H1 (cell line): ENCODE measurements around the gene CRTAP. TPM values are rescaled to one million over a fixed set of nuclear protein-coding genes. Genes with fewer than 3 reads are reported as not detected.
A peak's percentile ranks its signal among the peaks of the same experiment; 100 is the strongest.

Experiments used
- ASH2L ChIP-seq: fragments of 200-600, 300-600 bp; sonication (generic); IDR thresholded peaks from one replicate; pipeline ENCODE4 v1.7.1; 2017; ENCODE audit warnings: low read length
- CEBPB ChIP-seq: IDR thresholded peaks from 2 replicates; pipeline ENCODE4 v1.6.1; 2012; ENCODE audit warnings: low read depth, low read length
- CHD1 ChIP-seq: IDR thresholded peaks from 2 replicates; pipeline ENCODE4 v1.6.1; 2012; ENCODE audit warnings: low read depth, low read length, improper control_type of control experiment
- RAD21 ChIP-seq, 2 experiments: IDR thresholded peaks in 1 of 2; conservative IDR thresholded peaks in 1 of 2; 2 replicates each; pipeline ENCODE4 v1.6.1; 2011; ENCODE audit warnings: low read depth in 2 of 2, low read length in 2 of 2, improper control_type of control experiment in 1 of 2, inconsistent platforms in 1 of 2, mild to moderate bottlenecking in 1 of 2, moderate library complexity in 1 of 2
- SP1 ChIP-seq: IDR thresholded peaks from 2 replicates; pipeline ENCODE4 v1.6.1; 2011; ENCODE audit warnings: low read depth, low read length
- SP4 ChIP-seq: IDR thresholded peaks from 2 replicates; pipeline ENCODE4 v1.6.1; 2012; ENCODE audit warnings: low read length, inconsistent platforms
- TEAD4 ChIP-seq: IDR thresholded peaks from 2 replicates; pipeline ENCODE4 v1.6.1; 2012; ENCODE audit warnings: low read depth, low read length, inconsistent platforms, mixed read lengths
- ZNF274 ChIP-seq: IDR thresholded peaks from 2 replicates; pipeline ENCODE4 v1.7.0; 2012; ENCODE audit warnings: low read length, borderline replicate concordance; ENCODE audit errors: extremely low read depth
- polyA plus RNA-seq, 7 experiments: library from polyadenylated mRNA; depleted of rRNA in 3 of 7; stranded (reverse) in 5 of 7; unstranded in 2 of 7; fragments of >200 nt in 5 of 7; fragments of 200-250 nt in 2 of 7; gene quantifications; 1 replicate in 5 of 7; 2 replicates in 1 of 7; 4 replicates in 1 of 7; pipeline versions ENCODE4 v1.2.1 to v1.2.3, GENCODE V29; 2011 to 2013; ENCODE audit warnings: missing spikeins in 2 of 7, mixed read lengths in 2 of 7
- total RNA-seq: library from RNA; stranded (reverse); fragmentation: NEBNext Ultra II Directional; extraction: Animal tissue kit (Norgen Biotek cat#: 25700); gene quantifications from 2 replicates; pipeline ENCODE4 v1.2.1, GENCODE V29; 2021

CRTAP gene
- total and polyA plus RNA-seq, 2 of the 8 experiments (the other 6 are each of a cell fraction or from before 2014, with no cell fraction given) = 159 to 188 TPM

- TF ChIP-seq SP1 (peak; percentile 63), CEBPB (0 out of 2 replicates have a peak, but pooled peaks have one; percentile 52), CHD1 (no peak), ZNF274 (no peak), SP4 (no peak), ASH2L (peak; percentile 38), RAD21 (IDR thresholded peaks at IDR 0.05 in 1 of 2, conservative IDR thresholded peaks at IDR 0.05 in 1 of 2; ENCODE audit: low read depth in 2 of 2, low read length in 2 of 2) (peak; percentile 90 to 91), TEAD4 (peak; percentile 95)
These were observed 17.7 kb downstream of the CRTAP start (continued) for GRCh38 chr3:33131331-33132018.
